ENCODE results near the gene SMPD2.

Gene SMPD2

DNA sequence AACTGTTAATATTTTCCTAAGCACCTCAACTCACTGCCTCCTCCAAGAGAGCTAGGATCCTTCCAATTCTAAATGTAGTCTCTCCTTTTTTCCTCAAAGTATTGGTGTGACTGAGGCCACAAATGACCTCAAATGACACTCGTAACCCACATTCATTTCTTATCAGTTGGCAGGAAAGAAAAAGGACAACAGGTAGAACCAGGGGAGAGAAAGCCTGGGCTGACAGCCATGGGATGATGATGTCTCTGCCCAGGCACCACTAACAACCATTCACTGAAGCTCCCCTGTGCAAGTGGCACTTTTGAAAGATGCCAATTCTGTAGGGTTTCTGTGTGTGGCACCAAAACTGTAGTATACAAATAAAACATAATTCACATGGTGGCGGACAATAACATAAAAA lies 35.1 kb downstream of the SMPD2 start:
- H3K4me3 ChIP-seq (ENCODE audit: insufficient read depth, low read length, poor library complexity, severe bottlenecking) = no peak overlapping the region
- no peaks in the 10 kb centered on the region for H3F3A ChIP-seq (ENCODE audit: insufficient read depth)
- H3K9me2 ChIP-seq (replicated peaks; ENCODE audit: insufficient read depth, low read length) = no peaks in the 10 kb centered on the region
- no peak overlapping the region for H3K4me2 ChIP-seq (ENCODE audit: low read depth, low read length, poor library complexity, severe bottlenecking)
- H4K20me1 ChIP-seq (ENCODE audit: low read depth, low read length) = peaks cover 19% of the 10 kb centered on the region; the same call in 1 of the 2 replicates
- no peak overlapping the region for H2AFZ ChIP-seq (ENCODE audit: low read depth, low read length, severe bottlenecking)
- H3K79me2 ChIP-seq (ENCODE audit: insufficient read depth, low read length) = peaks cover 55% of the 10 kb centered on the region
- H3K9me3 ChIP-seq (ENCODE audit: insufficient read depth, low read length) = no peaks in the 10 kb centered on the region
- TF ChIP-seq, protein P1, sequence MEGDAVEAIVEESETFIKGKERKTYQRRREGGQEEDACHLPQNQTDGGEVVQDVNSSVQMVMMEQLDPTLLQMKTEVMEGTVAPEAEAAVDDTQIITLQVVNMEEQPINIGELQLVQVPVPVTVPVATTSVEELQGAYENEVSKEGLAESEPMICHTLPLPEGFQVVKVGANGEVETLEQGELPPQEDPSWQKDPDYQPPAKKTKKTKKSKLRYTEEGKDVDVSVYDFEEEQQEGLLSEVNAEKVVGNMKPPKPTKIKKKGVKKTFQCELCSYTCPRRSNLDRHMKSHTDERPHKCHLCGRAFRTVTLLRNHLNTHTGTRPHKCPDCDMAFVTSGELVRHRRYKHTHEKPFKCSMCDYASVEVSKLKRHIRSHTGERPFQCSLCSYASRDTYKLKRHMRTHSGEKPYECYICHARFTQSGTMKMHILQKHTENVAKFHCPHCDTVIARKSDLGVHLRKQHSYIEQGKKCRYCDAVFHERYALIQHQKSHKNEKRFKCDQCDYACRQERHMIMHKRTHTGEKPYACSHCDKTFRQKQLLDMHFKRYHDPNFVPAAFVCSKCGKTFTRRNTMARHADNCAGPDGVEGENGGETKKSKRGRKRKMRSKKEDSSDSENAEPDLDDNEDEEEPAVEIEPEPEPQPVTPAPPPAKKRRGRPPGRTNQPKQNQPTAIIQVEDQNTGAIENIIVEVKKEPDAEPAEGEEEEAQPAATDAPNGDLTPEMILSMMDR (IDR thresholded peaks at IDR 0.05; ENCODE audit: insufficient read depth, low read length, poor library complexity, severe bottlenecking) = no peak
- TF ChIP-seq EZH2phosphoT487 (conservative IDR thresholded peaks at IDR 0.05; ENCODE audit: low read length) = no peak
- no peak overlapping the region for H3K9ac ChIP-seq (ENCODE audit: low read length)
- H3K36me3 ChIP-seq (ENCODE audit: low read length) = peaks cover 23% of the 10 kb centered on the region
- H3K27me3 ChIP-seq (ENCODE audit: low read length) = no peaks in the 10 kb centered on the region
- H3K27ac ChIP-seq (ENCODE audit: low read depth, low read length) = no peak overlapping the region

GRCh38 chr6:109477184-109477583 lies 36.7 kb downstream of the SMPD2 start:
- Histone ChIP-seq H3K9me3 (ENCODE audit: insufficient read depth, low read length) (no peaks in the 10 kb centered on the region), H3K79me2 (ENCODE audit: insufficient read depth, low read length) (peaks cover 70% of the 10 kb centered on the region), H3K9me2 (replicated peaks; ENCODE audit: insufficient read depth, low read length) (no peaks in the 10 kb centered on the region), H3K36me3 (ENCODE audit: low read length) (peaks cover 30% of the 10 kb centered on the region), H3K4me2 (ENCODE audit: low read depth, low read length, poor library complexity, severe bottlenecking) (peak overlapping the region; percentile 71), H3F3A (ENCODE audit: insufficient read depth) (no peaks in the 10 kb centered on the region), H4K20me1 (ENCODE audit: low read depth, low read length) (peaks cover 19% of the 10 kb centered on the region; the same call in 1 of the 2 replicates), H2AFZ (ENCODE audit: low read depth, low read length, severe bottlenecking) (no peak overlapping the region), H3K4me3 (ENCODE audit: insufficient read depth, low read length, poor library complexity, severe bottlenecking) (no peak overlapping the region), H3K27me3 (ENCODE audit: low read length) (no peaks in the 10 kb centered on the region), H3K9ac (ENCODE audit: low read length) (peak overlapping the region; percentile 15; the same call in 1 of the 2 replicates), H3K27ac (ENCODE audit: low read depth, low read length) (no peak overlapping the region)
- TF ChIP-seq, protein P1 (IDR thresholded peaks at IDR 0.05; ENCODE audit: insufficient read depth, low read length, poor library complexity, severe bottlenecking) = no peak
- no peak for TF ChIP-seq EZH2phosphoT487 (conservative IDR thresholded peaks at IDR 0.05; ENCODE audit: low read length)

DNA sequence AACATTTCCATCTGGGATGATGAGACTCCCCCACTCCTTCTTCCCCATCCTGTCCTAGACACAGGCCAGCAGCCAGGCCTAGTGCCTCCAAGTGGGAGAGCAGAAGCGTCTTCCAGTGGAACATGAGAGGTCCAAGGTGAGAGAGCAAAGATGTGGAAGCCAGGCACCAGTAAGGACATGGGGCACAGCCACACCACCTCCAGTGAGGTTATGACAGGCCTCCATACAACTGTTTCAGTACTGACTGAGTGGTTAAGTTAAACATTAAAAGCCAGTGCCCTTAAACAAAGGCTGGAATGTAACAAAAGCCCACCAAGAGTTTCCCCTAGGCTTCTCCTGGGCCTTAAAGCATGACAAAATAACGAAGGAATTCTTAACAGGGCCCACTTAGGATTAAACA lies 37.2 kb downstream of the SMPD2 start:
- H3F3A ChIP-seq (ENCODE audit: insufficient read depth) = no peaks in the 10 kb centered on the region
- no peak overlapping the region for H2AFZ ChIP-seq (ENCODE audit: low read depth, low read length, severe bottlenecking)
- H3K27me3 ChIP-seq (ENCODE audit: low read length) = no peaks in the 10 kb centered on the region
- peaks cover 76% of the 10 kb centered on the region for H3K79me2 ChIP-seq (ENCODE audit: insufficient read depth, low read length)
- H4K20me1 ChIP-seq (ENCODE audit: low read depth, low read length) = peaks cover 19% of the 10 kb centered on the region; the same call in 1 of the 2 replicates
- H3K4me2 ChIP-seq (ENCODE audit: low read depth, low read length, poor library complexity, severe bottlenecking) = peak overlapping the region; percentile 71
- no peaks in the 10 kb centered on the region for H3K9me3 ChIP-seq (ENCODE audit: insufficient read depth, low read length)
- H3K27ac ChIP-seq (ENCODE audit: low read depth, low read length) = no peak overlapping the region
- H3K9me2 ChIP-seq (replicated peaks; ENCODE audit: insufficient read depth, low read length) = no peaks in the 10 kb centered on the region
- H3K9ac ChIP-seq (ENCODE audit: low read length) = peak overlapping the region; percentile 15; the same call in 1 of the 2 replicates
- H3K4me3 ChIP-seq (ENCODE audit: insufficient read depth, low read length, poor library complexity, severe bottlenecking) = no peak overlapping the region
- H3K36me3 ChIP-seq (ENCODE audit: low read length) = peaks cover 30% of the 10 kb centered on the region
- TF ChIP-seq EZH2phosphoT487 (conservative IDR thresholded peaks at IDR 0.05; ENCODE audit: low read length) = no peak
- TF ChIP-seq, protein P1 (IDR thresholded peaks at IDR 0.05; ENCODE audit: insufficient read depth, low read length, poor library complexity, severe bottlenecking) = no peak
